PC-9 (cell line): ENCODE measurements around the gene RTF1. TPM values are rescaled to one million over a fixed set of nuclear protein-coding genes. Genes with fewer than 3 reads are reported as not detected.

ENCODE experiments used
- BruUV-seq: library from RNA; stranded (reverse); fragments of 400-500 nt; replicated peaks from 2 replicates; lab custom pipeline; 2021; lab: Mats Ljungman, UMichigan
- CTCF ChIA-PET: fragments of 300-600 bp; sonication (Branson Sonifier 250); formaldehyde crosslinking; loops from one replicate; lab custom pipeline; 2022; ENCODE audit warnings: antibody characterized with exemption; lab: Charles Lee
- POLR2A ChIA-PET: fragments of 300-600 bp; sonication (Branson Sonifier 250); formaldehyde crosslinking; loops from one replicate; lab custom pipeline; 2022; ENCODE audit warnings: antibody characterized with exemption; ENCODE audit not compliant: unreplicated experiment; lab: Charles Lee
- DNase-seq, 2 experiments: peaks; one replicate each; pipeline versions ENCODE4 v3.0.0 to v3.0.0-alpha.2; 2015 to 2022; ENCODE audit warnings: mixed read lengths in 1 of 2
- H2AFZ ChIP-seq: fragments of 200-600 bp; sonication (generic); 2 replicates; pipeline ENCODE4 v1.8.1; 2017; ENCODE audit warnings: antibody characterized with exemption
- H3F3A ChIP-seq: fragments of 200-600 bp; sonication (generic); 2 replicates; pipeline ENCODE4 v1.8.1; 2017; ENCODE audit warnings: antibody characterized with exemption, mild to moderate bottlenecking, low read depth; ENCODE audit not compliant: insufficient read depth
- H3K27ac ChIP-seq: fragments of 200-600 bp; sonication (generic); 2 replicates; pipeline ENCODE4 v1.6.1; 2016; ENCODE audit warnings: mixed run types
- H3K27me3 ChIP-seq: fragments of 200-600 bp; sonication (generic); 2 replicates; pipeline ENCODE4 v1.6.1; 2016; ENCODE audit warnings: low read depth, mixed run types; ENCODE audit not compliant: insufficient read depth
- H3K36me3 ChIP-seq: fragments of 200-600 bp; sonication (generic); 2 replicates; pipeline ENCODE4 v1.6.1; 2016; ENCODE audit warnings: low read depth, mixed run types
- H3K4me1 ChIP-seq: fragments of 200-600 bp; sonication (generic); replicated peaks from 2 replicates; pipeline ENCODE4 v1.6.1; 2016; ENCODE audit warnings: mixed run types; ENCODE audit not compliant: insufficient read depth
- H3K4me2 ChIP-seq: fragments of 200-600 bp; sonication (generic); 2 replicates; pipeline ENCODE4 v1.6.1; 2017; ENCODE audit warnings: mixed run types
- H3K4me3 ChIP-seq: fragments of 200-600 bp; sonication (generic); 2 replicates; pipeline ENCODE4 v1.6.1; 2016; ENCODE audit warnings: mixed run types
- H3K79me2 ChIP-seq: fragments of 200-600 bp; sonication (generic); 2 replicates; pipeline ENCODE4 v1.6.1; 2017; ENCODE audit warnings: low read depth, mixed run types
- H3K9me2 ChIP-seq: fragments of 200-600 bp; sonication (generic); 2 replicates; pipeline ENCODE4 v1.8.1; 2017; ENCODE audit warnings: mild to moderate bottlenecking; ENCODE audit not compliant: insufficient read depth
- H3K9me3 ChIP-seq: fragments of 200-600 bp; sonication (generic); 2 replicates; pipeline ENCODE4 v1.8.1; 2016; ENCODE audit warnings: low read depth; ENCODE audit not compliant: insufficient read depth
- H4K20me1 ChIP-seq: fragments of 200-600 bp; sonication (generic); 2 replicates; pipeline ENCODE4 v1.8.1; 2017; ENCODE audit not compliant: insufficient read depth
- EZH2 ChIP-seq: fragments of 200-600 bp; sonication (generic); IDR thresholded peaks from 2 replicates; pipeline ENCODE4 v1.8.0; 2017; ENCODE audit warnings: antibody characterized with exemption, low read depth
- intact Hi-C: fragments of 100-400 bp; cut with micrococcal nuclease; formaldehyde crosslinking; loops from one replicate; pipeline ENCODE4 v1.10.0; 2022; ENCODE audit not compliant: unreplicated experiment
- total RNA-seq: library from RNA; stranded (reverse); gene quantifications from 2 replicates; pipeline ENCODE4 v1.2.3, GENCODE V29; 2021
- TF ChIP-seq, protein P1 (sequence below): fragments of 200-600 bp; sonication (generic); conservative IDR thresholded peaks from 2 replicates; pipeline ENCODE4 v1.6.1; 2017; ENCODE audit warnings: mixed run types, antibody characterized with exemption, mild to moderate bottlenecking, moderate library complexity

Gene RTF1
- total RNA-seq, 1 experiment from 2014 or later, result 55.7 TPM

GRCh38 chr15:41499109-41499851, 82.4 kb downstream of the RTF1 start:
- Histone ChIP-seq H3K4me3 (no peak overlapping the region), H3K79me2 (no peaks in the 10 kb centered on the region), H3K27ac (no peak overlapping the region), H3K4me1 (no peaks in the 10 kb centered on the region), H3K9me2 (no peaks in the 10 kb centered on the region), H3K36me3 (no peaks in the 10 kb centered on the region), H4K20me1 (no peaks in the 10 kb centered on the region), H2AFZ (no peak overlapping the region), H3F3A (no peaks in the 10 kb centered on the region), H3K27me3 (no peaks in the 10 kb centered on the region), H3K9me3 (no peaks in the 10 kb centered on the region), H3K4me2 (no peak overlapping the region)
- TF ChIP-seq, protein P1, sequence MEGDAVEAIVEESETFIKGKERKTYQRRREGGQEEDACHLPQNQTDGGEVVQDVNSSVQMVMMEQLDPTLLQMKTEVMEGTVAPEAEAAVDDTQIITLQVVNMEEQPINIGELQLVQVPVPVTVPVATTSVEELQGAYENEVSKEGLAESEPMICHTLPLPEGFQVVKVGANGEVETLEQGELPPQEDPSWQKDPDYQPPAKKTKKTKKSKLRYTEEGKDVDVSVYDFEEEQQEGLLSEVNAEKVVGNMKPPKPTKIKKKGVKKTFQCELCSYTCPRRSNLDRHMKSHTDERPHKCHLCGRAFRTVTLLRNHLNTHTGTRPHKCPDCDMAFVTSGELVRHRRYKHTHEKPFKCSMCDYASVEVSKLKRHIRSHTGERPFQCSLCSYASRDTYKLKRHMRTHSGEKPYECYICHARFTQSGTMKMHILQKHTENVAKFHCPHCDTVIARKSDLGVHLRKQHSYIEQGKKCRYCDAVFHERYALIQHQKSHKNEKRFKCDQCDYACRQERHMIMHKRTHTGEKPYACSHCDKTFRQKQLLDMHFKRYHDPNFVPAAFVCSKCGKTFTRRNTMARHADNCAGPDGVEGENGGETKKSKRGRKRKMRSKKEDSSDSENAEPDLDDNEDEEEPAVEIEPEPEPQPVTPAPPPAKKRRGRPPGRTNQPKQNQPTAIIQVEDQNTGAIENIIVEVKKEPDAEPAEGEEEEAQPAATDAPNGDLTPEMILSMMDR, result no peak
- TF ChIP-seq EZH2, result no peak
- ChIA-PET CTCF (no interaction called here), POLR2A (no interaction called here)
- BruUV-seq, result no TSS peak
- DNase-seq, result no peak
- intact Hi-C loops, result no loop called here

DNA sequence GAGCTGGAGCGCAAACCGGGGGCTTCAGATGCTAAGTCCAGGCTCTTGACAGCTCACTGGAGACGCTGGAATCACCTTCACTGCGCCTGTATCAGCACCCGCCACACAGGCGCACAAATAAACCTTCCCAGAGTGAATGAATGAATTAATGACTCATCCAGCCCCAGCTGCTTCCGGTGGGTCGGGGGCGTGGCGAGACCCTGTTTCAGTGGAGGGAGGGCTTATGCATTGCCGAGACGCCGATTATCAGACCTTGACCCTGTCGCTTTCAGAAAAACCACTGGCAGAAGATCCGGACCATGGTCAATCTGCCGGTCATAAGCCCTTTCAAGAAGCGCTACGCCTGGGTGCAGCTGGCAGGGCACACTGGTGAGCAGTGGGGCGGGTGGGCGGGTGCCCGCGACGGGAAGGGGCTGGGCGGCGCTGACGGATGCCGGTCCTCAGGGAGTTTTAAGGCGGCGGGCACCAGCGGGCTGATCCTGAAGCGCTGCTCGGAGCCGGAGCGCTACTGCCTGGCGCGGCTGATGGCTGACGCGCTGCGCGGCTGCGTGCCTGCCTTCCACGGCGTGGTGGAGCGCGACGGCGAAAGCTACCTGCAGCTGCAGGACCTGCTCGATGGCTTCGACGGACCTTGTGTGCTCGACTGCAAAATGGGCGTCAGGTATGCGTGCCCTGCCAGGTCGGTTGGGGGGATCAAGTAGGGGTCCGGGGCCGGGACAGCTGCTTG, 84.5 kb downstream of the RTF1 start:
- no peak overlapping the region for H3K4me3 ChIP-seq
- intact Hi-C loops, result no loop called here
- no peaks in the 10 kb centered on the region for H3F3A ChIP-seq
- no peak overlapping the region for H3K27ac ChIP-seq
- no peaks in the 10 kb centered on the region for H3K36me3 ChIP-seq
- CTCF ChIA-PET, result no interaction called here
- H4K20me1 ChIP-seq, result no peaks in the 10 kb centered on the region
- H3K9me2 ChIP-seq, result no peaks in the 10 kb centered on the region
- no peaks in the 10 kb centered on the region for H3K4me1 ChIP-seq
- no peak overlapping the region for H3K4me2 ChIP-seq
- no peaks in the 10 kb centered on the region for H3K9me3 ChIP-seq
- no peaks in the 10 kb centered on the region for H3K79me2 ChIP-seq
- H3K27me3 ChIP-seq, result no peaks in the 10 kb centered on the region
- POLR2A ChIA-PET, result no interaction called here
- TF ChIP-seq EZH2, result no peak
- TF ChIP-seq, protein P1, result no peak
- BruUV-seq, result no TSS peak
- no peak for DNase-seq
- H2AFZ ChIP-seq, result no peak overlapping the region

DNA sequence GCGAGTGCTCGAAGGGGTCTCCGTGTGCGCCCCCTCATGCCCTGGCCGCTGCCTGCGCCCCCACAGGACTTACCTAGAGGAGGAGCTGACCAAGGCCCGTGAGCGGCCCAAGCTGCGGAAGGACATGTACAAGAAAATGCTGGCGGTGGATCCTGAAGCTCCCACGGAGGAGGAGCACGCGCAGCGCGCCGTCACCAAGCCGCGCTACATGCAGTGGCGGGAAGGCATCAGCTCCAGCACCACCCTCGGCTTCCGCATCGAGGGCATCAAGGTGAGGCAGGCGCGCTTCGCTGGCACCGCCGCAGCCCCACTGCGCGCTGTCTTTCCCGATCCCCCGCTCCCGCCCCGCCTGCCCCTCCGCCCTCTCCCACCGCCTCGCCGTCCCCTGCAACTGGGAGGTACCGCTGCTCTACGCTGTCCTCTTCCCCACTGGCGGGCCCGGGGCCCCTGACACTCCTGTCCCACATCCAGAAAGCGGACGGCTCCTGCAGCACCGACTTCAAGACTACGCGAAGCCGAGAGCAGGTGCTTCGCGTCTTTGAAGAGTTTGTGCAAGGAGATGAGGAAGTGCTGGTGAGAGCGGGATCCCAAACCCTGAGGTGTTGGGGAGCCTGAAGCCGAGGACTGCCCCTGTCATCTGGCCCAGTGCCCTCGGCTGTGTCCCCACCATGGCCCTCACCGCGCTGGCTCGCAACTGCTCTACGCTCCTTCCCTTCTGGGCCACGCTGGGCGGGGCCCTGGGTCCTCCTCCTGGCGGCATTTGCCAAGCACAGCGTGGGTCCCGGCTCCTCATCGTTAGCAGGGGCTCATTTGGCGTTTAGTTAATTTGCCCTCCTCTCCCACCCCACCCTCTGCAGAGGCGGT, 85.3 kb downstream of the RTF1 start:
- no peaks in the 10 kb centered on the region for H3F3A ChIP-seq
- POLR2A ChIA-PET, result no interaction called here
- no peaks in the 10 kb centered on the region for H3K36me3 ChIP-seq
- no peak for DNase-seq
- no peak overlapping the region for H3K4me3 ChIP-seq
- no TSS peak for BruUV-seq
- H3K27ac ChIP-seq, result no peak overlapping the region
- H3K9me2 ChIP-seq, result no peaks in the 10 kb centered on the region
- H3K4me2 ChIP-seq, result no peak overlapping the region
- H3K79me2 ChIP-seq, result no peaks in the 10 kb centered on the region
- CTCF ChIA-PET, result no interaction called here
- no peaks in the 10 kb centered on the region for H3K9me3 ChIP-seq
- intact Hi-C loops, result no loop called here
- no peak overlapping the region for H2AFZ ChIP-seq
- TF ChIP-seq EZH2, result no peak
- TF ChIP-seq, protein P1, result no peak
- no peaks in the 10 kb centered on the region for H4K20me1 ChIP-seq
- no peaks in the 10 kb centered on the region for H3K4me1 ChIP-seq
- H3K27me3 ChIP-seq, result no peaks in the 10 kb centered on the region
